Adrenal gland (tissue), 12 donors: ENCODE results near the gene PLA2G10. TPM values are rescaled to one million over a fixed set of nuclear protein-coding genes. Genes with fewer than 3 reads are reported as not detected.

Experiments used
- DNase-seq, 7 donors: peaks; one replicate each; pipeline ENCODE4 v3.0.0-alpha.2; 2019 to 2020
- H3K27ac ChIP-seq, 5 donors: fragments of 200-600 bp; sonication (generic) in 4 of 5; 1 replicate in 3 of 5; 2 replicates in 2 of 5; pipeline versions ENCODE4 v1.5.1 to v1.8.0; 2016 to 2020; ENCODE audit warnings: mild to moderate bottlenecking in 1 of 5
- H3K27me3 ChIP-seq: fragments of 200-600 bp; 2 replicates; pipeline ENCODE4 v1.8.0; 2021
- H3K36me3 ChIP-seq, 2 donors: fragments of 200-600 bp; replicated peaks in 1 of 2; 1 replicate in 1 of 2; 2 replicates in 1 of 2; pipeline versions ENCODE4 v1.5.1 to v1.8.0; 2018 to 2022
- H3K4me1 ChIP-seq, 2 donors: fragments of 200-600 bp; replicated peaks in 1 of 2; 1 replicate in 1 of 2; 2 replicates in 1 of 2; pipeline versions ENCODE4 v1.5.1 to v1.8.0; 2018 to 2021
- H3K4me3 ChIP-seq, 4 donors: fragments of 200-600 bp; sonication (generic) in 3 of 4; one replicate each; pipeline ENCODE4 v1.5.1; 2016 to 2018
- H3K9me3 ChIP-seq, 3 donors: fragments of 200-600 bp; sonication (generic) in 1 of 3; replicated peaks in 1 of 3; 1 replicate in 2 of 3; 2 replicates in 1 of 3; pipeline versions ENCODE4 v1.5.1 to v1.8.0; 2016 to 2021
- POLR2A ChIP-seq, 2 donors: fragments of 450-650 bp; IDR thresholded peaks; one replicate each; pipeline ENCODE4 v1.6.1; 2017; ENCODE audit warnings: antibody characterized with exemption in 2 of 2, mild to moderate bottlenecking in 2 of 2, moderate library complexity in 1 of 2
- WGBS, 4 donors: extraction: QIAGEN DNeasy Blood & Tissue Kit in 2 of 4; methylation state at CpG; one replicate each; pipeline versions ENCODE4 v1.1.5 to v1.1.7; 2013 to 2017; 5-methylcytosine and 5-hydroxymethylcytosine counted together
- intact Hi-C, 2 donors: fragments of 100-400 bp; cut with DNase I; formaldehyde crosslinking; loops; one replicate each; pipeline versions ENCODE4 v1.14.1 to v1.15.0; 2022 to 2023
- polyA plus RNA-seq, 3 donors: library from polyadenylated mRNA; stranded (reverse); fragments of 200-250 nt in 2 of 3; fragments of 350-450 nt in 1 of 3; fragmentation: Illumina TruSeq in 1 of 3; extraction: RNeasy Lipid Tissue Mini Kit (QIAGEN cat#74804) in 1 of 3; gene quantifications; one replicate each; pipeline ENCODE4 v1.2.3, GENCODE V29; 2013 to 2014
- total RNA-seq, 9 donors: library from RNA; depleted of rRNA in 4 of 9; stranded (reverse); fragments of >200 nt in 4 of 9; fragments of 120-200 nt in 1 of 9; fragmentation: NEBNext Ultra II Directional in 1 of 9; extraction: Animal tissue kit (Norgen Biotek cat#: 25700) in 1 of 9; gene quantifications; one replicate each; pipeline versions ENCODE4 v1.1.0 to v1.2.4, GENCODE V29; 2013 to 2023
- TF ChIP-seq, protein P1 (sequence below), 6 experiments: fragments of 450-650 bp in 4 of 6; fragments of 200-600 bp in 2 of 6; sonication (generic) in 1 of 6; IDR thresholded peaks; 1 replicate in 5 of 6; 2 replicates in 1 of 6; pipeline versions ENCODE4 v1.5.1 to v1.8.0; 2016 to 2021; ENCODE audit warnings: antibody characterized with exemption in 6 of 6, mild to moderate bottlenecking in 2 of 6, moderate library complexity in 1 of 6
- donor health status: healthy with polysubstance abuse.
- donor health status: Bipolar disorder and iron deficiency.
- donor health status: DM: yes; HTN: yes; CAD: no.
- donor health status: DM: no; HTN: no; CAD: no.
- donor health status: DM: no; HTN: no; CAD: no.
- donor health status: DM: yes; HTN: yes; CAD: no.

Gene PLA2G10
- total and polyA plus RNA-seq, 12 donors: not detected

DNA sequence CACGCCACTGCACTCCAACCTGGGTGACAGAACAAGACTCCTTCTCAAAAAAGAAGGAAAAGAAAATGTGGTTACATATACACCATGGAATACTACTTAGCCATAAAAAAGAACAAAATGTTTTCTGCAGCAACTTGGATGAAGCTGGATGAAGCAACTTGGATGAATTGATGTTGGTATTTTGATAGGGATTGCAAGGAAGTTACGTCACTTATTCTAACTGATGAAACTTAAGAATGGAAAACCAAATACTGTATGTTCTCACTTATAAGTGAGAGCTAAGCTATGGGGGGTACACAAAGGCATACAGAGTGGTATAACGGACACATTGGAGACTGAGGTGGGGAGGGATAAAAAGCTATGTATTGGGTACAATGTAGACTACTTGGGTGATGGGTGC is 17.5 kb downstream of the PLA2G10 start:
- intact Hi-C loops: no loop called here
- DNase-seq: no peak
- Histone ChIP-seq H3K4me3 (no peak overlapping the region), H3K27me3 (no peaks in the 10 kb centered on the region), H3K27ac (no peak overlapping the region), H3K9me3 (no peaks in the 10 kb centered on the region), H3K36me3 (no peaks in the 10 kb centered on the region), H3K4me1 (no peaks in the 10 kb centered on the region)
- WGBS, 4 donors: 76 to 81% (median 79%) methylated on average over 3 of the region's 3 CpGs
- TF ChIP-seq, protein P1, sequence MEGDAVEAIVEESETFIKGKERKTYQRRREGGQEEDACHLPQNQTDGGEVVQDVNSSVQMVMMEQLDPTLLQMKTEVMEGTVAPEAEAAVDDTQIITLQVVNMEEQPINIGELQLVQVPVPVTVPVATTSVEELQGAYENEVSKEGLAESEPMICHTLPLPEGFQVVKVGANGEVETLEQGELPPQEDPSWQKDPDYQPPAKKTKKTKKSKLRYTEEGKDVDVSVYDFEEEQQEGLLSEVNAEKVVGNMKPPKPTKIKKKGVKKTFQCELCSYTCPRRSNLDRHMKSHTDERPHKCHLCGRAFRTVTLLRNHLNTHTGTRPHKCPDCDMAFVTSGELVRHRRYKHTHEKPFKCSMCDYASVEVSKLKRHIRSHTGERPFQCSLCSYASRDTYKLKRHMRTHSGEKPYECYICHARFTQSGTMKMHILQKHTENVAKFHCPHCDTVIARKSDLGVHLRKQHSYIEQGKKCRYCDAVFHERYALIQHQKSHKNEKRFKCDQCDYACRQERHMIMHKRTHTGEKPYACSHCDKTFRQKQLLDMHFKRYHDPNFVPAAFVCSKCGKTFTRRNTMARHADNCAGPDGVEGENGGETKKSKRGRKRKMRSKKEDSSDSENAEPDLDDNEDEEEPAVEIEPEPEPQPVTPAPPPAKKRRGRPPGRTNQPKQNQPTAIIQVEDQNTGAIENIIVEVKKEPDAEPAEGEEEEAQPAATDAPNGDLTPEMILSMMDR (IDR thresholded peaks at IDR 0.05): no peak
- no peak for TF ChIP-seq POLR2A (IDR thresholded peaks at IDR 0.05)

DNA sequence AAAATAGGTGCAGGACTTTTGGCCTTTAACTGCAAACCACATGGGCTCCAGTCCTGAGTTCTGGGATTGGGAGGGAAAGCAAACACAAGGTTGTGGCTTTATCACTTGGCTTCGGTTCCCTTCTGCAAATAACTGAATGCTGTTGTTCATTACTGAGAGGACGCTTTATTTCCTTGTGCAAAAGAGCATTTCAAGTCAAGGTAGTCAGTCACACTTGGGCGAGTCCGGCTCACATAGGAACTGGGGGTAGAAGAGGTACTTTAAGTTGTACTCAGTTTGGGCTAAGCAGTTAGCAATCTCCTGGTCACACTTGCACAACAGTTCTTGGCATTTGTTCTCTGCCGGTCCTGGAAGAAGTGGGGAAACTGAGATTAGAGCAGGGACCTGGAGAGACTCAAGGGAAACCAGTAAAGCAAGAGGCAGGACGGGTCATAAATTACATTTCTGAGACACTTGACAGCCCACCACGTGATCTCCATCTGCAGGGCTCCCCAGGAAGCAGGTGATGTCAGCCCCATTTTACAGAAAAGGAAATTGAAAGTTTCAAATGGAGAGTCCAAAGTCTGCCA is 21.6 kb downstream of the PLA2G10 start:
- no peaks in the 10 kb centered on the region for H3K4me1 ChIP-seq
- intact Hi-C loops: no loop called here
- peaks cover 0 to 15% of the 10 kb centered on the region in 2 donors for H3K36me3 ChIP-seq
- H3K27me3 ChIP-seq: no peaks in the 10 kb centered on the region
- no peak overlapping the region for H3K4me3 ChIP-seq
- TF ChIP-seq, protein P1 (IDR thresholded peaks at IDR 0.05): no peak
- no peak for TF ChIP-seq POLR2A (IDR thresholded peaks at IDR 0.05)
- DNase-seq: no peak
- no peaks in the 10 kb centered on the region for H3K9me3 ChIP-seq
- H3K27ac ChIP-seq: no peak overlapping the region
- 55 to 62% (median 58%) methylated on average over 7 of the region's 7 CpGs for WGBS, 4 donors

DNA sequence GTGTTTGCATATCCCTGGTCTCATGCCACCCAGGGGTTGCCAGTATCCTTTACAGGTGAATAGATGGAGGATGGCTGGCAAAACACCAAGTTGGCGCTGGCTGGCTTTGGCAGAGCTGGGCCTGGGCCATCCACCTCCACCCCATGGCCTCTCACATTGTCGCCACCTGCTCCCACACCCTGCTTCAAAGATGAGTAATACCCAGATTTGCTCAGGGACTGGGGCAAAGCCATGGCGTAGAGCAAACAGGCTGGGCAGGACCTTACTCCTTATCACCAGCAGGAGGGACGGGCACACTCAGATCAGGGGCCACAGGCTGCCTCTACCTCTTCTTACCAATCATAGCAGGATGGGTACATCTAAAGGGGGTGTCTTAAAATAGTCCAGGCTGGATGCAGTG is 24.3 kb downstream of the PLA2G10 start:
- H3K27me3 ChIP-seq: no peaks in the 10 kb centered on the region
- TF ChIP-seq, protein P1 (IDR thresholded peaks at IDR 0.05): no peak
- TF ChIP-seq POLR2A (IDR thresholded peaks at IDR 0.05): no peak
- no peaks in the 10 kb centered on the region for H3K9me3 ChIP-seq
- peaks cover 0 to 42% of the 10 kb centered on the region in 2 donors for H3K36me3 ChIP-seq
- no peak overlapping the region for H3K4me3 ChIP-seq
- intact Hi-C loops: no loop called here
- DNase-seq: peak in 4 of 7 donors; percentile 3 to 25 (median 16)
- no peak overlapping the region for H3K27ac ChIP-seq
- H3K4me1 ChIP-seq: no peaks in the 10 kb centered on the region
- WGBS, 4 donors: 88 to 95% (median 93%) methylated on average over 4 of the region's 4 CpGs

DNA sequence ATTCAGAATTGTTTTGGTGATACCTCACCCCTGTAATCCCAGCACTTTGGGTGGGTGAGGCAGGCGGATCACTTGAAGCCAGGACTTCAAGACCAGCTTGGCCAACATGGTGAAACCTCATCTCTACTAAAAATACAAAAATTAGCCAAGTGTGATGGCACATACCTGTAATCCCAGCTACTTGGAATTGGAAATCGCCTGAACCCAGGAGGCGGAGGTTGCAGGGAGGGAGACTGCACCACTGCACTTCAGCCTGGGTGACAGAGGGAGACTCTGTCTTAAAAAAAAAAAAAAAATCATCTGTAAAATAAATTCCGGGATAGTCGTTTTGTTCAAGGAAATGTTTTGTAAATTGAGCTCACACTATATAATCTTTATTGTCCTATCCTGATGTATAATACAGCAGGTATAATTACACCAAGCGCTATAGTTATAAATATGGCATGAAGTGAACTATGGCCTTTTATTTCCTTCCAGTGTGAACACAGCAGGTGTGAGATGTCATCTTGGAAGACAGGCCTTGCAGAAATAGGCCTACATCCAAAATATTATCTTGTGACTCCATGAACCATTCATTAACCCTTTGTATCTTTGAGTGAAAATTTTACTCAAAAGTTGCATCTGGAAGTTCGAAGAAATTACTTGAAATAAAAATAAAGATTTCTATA is 25.4 kb downstream of the PLA2G10 start:
- Histone ChIP-seq H3K36me3 (peaks cover 0 to 53% of the 10 kb centered on the region in 2 donors), H3K4me1 (no peaks in the 10 kb centered on the region), H3K27ac (no peak overlapping the region), H3K27me3 (no peaks in the 10 kb centered on the region), H3K9me3 (no peaks in the 10 kb centered on the region), H3K4me3 (no peak overlapping the region)
- intact Hi-C loops: no loop called here
- DNase-seq: no peak
- no peak for TF ChIP-seq POLR2A (IDR thresholded peaks at IDR 0.05)
- TF ChIP-seq, protein P1 (IDR thresholded peaks at IDR 0.05): no peak
- 79 to 85% (median 84%) methylated on average over 7 of the region's 7 CpGs for WGBS, 4 donors
